Bronchial epithelial cell (primary cell): Measurements from ENCODE around the gene C11orf97. TPM values are rescaled to one million over a fixed set of nuclear protein-coding genes. Genes with fewer than 3 reads are reported as not detected.
"Not testable (repeated sequence)": the region's sequence is repeated elsewhere in the genome, so short reads cannot be mapped to it uniquely, and the experiment has no call there.

Source experiments
- DNase-seq: peaks from one replicate; pipeline ENCODE4 v3.0.0-alpha.2; 2010; ENCODE audit warnings: low read depth
- FAIRE-seq: peaks from 2 replicates; lab custom pipeline; 2011; peaks lifted over from hg19 to GRCh38; lab: Jason Lieb, UNC
- H3K27me3 ChIP-seq: 2 replicates; pipeline ENCODE4 v1.5.1; 2011; ENCODE audit warnings: low read length; ENCODE audit not compliant: control insufficient read depth, insufficient read depth
- H3K36me3 ChIP-seq: 2 replicates; pipeline ENCODE4 v1.5.1; 2011; ENCODE audit warnings: low read length; ENCODE audit not compliant: control insufficient read depth, insufficient read depth
- H3K4me3 ChIP-seq: 2 replicates; pipeline ENCODE4 v1.5.1; 2011; ENCODE audit warnings: mild to moderate bottlenecking, low read depth, low read length, control low read depth
- CTCF ChIP-seq: IDR thresholded peaks from 2 replicates; pipeline ENCODE4 v1.5.1; 2011; ENCODE audit warnings: mild to moderate bottlenecking, moderate library complexity, low read length, control low read depth, inconsistent platforms; ENCODE audit not compliant: insufficient read depth, severe bottlenecking
- total RNA-seq: library from RNA; depleted of rRNA; stranded (reverse); fragments of >200 nt; gene quantifications from 2 replicates; pipeline ENCODE4 v1.2.1, GENCODE V29; 2014

The C11orf97 gene
- total RNA-seq, 1 donor from 2014 or later = not detected

GRCh38 chr11:94504689-94505293 lies 7.5 kb upstream of the C11orf97 start:
- DNase-seq (peak; percentile 69), FAIRE-seq (no peak)
- TF ChIP-seq CTCF = peak; percentile 40
- H3K4me3 ChIP-seq = no peak overlapping the region
- H3K36me3 ChIP-seq = peaks cover 2% of the 10 kb centered on the region
- H3K27me3 ChIP-seq = no peaks in the 10 kb centered on the region

GRCh38 chr11:94506513-94506912 lies 5.7 kb upstream of the C11orf97 start:
- H3K4me3 ChIP-seq, FAIRE-seq, H3K27me3 ChIP-seq, DNase-seq, H3K36me3 ChIP-seq: not testable (repeated sequence)

- Histone ChIP-seq H3K36me3 (no peaks in the 10 kb centered on the region), H3K4me3 (no peak overlapping the region), H3K27me3 (no peaks in the 10 kb centered on the region)
- TF ChIP-seq CTCF = no peak
- FAIRE-seq = no peak
- peak; percentile 83 for DNase-seq
Measured at GRCh38 chr11:94507485-94507884, 4.8 kb upstream of the C11orf97 start.

- no peak for TF ChIP-seq CTCF
- no peaks in the 10 kb centered on the region for H3K36me3 ChIP-seq
- no peak overlapping the region for H3K4me3 ChIP-seq
- no peaks in the 10 kb centered on the region for H3K27me3 ChIP-seq
- DNase-seq = peak; percentile 77
- no peak for FAIRE-seq
Measured at GRCh38 chr11:94513091-94513490, 830 bp downstream of the C11orf97 start.

GRCh38 chr11:94515398-94515797 lies 3.1 kb downstream of the C11orf97 start:
- DNase-seq (no peak), FAIRE-seq (no peak)
- H3K4me3 ChIP-seq = no peak overlapping the region
- H3K36me3 ChIP-seq = no peaks in the 10 kb centered on the region
- TF ChIP-seq CTCF = no peak
- no peaks in the 10 kb centered on the region for H3K27me3 ChIP-seq

- no peak overlapping the region for H3K4me3 ChIP-seq
- FAIRE-seq (no peak), DNase-seq (no peak)
- H3K27me3 ChIP-seq = no peaks in the 10 kb centered on the region
- H3K36me3 ChIP-seq = no peaks in the 10 kb centered on the region
- TF ChIP-seq CTCF = no peak
Measured at GRCh38 chr11:94516725-94517124, 4.5 kb downstream of the C11orf97 start.
